ENCODE data around the gene C19orf47. TPM values are rescaled to one million over a fixed set of nuclear protein-coding genes. Genes with fewer than 3 reads are reported as not detected.

The C19orf47 gene
- total RNA-seq, 1 donor from 2014 or later, result 18.6 TPM

DNA sequence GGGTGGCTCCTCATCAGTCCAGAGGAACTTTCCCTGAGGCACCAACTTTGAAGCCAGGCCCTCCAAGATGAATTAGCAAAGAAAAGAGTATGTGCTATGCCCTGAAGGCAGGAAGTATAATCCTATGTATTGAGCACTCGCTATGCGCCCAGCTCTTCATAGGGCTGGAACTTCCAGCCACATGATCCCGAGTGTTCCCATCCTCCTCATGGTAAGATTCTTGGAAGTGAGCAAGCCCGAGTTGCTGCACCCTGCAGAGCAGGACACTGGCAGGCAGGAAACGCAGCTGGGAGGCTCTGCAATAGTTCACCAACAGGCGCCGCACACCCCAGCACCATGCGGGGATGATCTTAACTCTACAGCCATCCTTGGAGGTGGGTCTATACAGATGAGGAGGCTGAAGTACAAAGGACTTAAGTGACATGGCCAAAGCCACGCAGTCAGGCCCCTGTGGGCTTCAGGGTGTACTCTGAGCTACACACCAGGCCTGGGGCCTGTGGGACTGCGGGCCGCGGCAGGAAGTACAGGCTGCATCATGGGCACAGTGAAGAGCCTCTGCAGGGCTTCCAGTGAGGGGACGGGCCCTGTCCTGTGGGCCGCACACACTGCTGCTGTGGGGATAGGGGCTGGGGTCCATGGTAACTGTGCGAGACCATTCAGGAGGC, 25.1 kb downstream of the C19orf47 start:
- DNase-seq (ENCODE audit: extremely low spot score, unreplicated experiment), result no peak
- Mint-ChIP-seq H3K4me3 (no peak overlapping the region), H3K27ac (peak overlapping the region; percentile 34), H3K27me3 (no peaks in the 10 kb centered on the region), H3K4me1 (ENCODE audit: unreplicated experiment) (peaks cover 3% of the 10 kb centered on the region), H3K36me3 (peaks cover 27% of the 10 kb centered on the region), H3K9me3 (no peaks in the 10 kb centered on the region)
- no peak for TF ChIP-seq CTCF (conservative IDR thresholded peaks at IDR 0.05)

- peaks cover 27% of the 10 kb centered on the region for H3K36me3 Mint-ChIP-seq
- H3K27me3 Mint-ChIP-seq, result no peaks in the 10 kb centered on the region
- H3K4me3 Mint-ChIP-seq, result no peak overlapping the region
- no peak overlapping the region for H3K27ac Mint-ChIP-seq
- DNase-seq (ENCODE audit: extremely low spot score, unreplicated experiment), result no peak
- no peak for TF ChIP-seq CTCF (conservative IDR thresholded peaks at IDR 0.05)
- no peaks in the 10 kb centered on the region for H3K9me3 Mint-ChIP-seq
- peaks cover 3% of the 10 kb centered on the region for H3K4me1 Mint-ChIP-seq (ENCODE audit: unreplicated experiment)
These were observed 26.0 kb downstream of the C19orf47 start for GRCh38 chr19:40322271-40322610.

- peaks cover 3% of the 10 kb centered on the region for H3K4me1 Mint-ChIP-seq (ENCODE audit: unreplicated experiment)
- H3K27ac Mint-ChIP-seq, result no peak overlapping the region
- TF ChIP-seq CTCF (conservative IDR thresholded peaks at IDR 0.05), result no peak
These were observed 26.5 kb downstream of the C19orf47 start for GRCh38 chr19:40321566-40322270.

GRCh38 chr19:40321076-40321475, 27.1 kb downstream of the C19orf47 start:
- H3K4me3 Mint-ChIP-seq, result no peak overlapping the region
- no peak for TF ChIP-seq CTCF (conservative IDR thresholded peaks at IDR 0.05)
- no peak overlapping the region for H3K27ac Mint-ChIP-seq
- H3K9me3 Mint-ChIP-seq, result no peaks in the 10 kb centered on the region
- DNase-seq (ENCODE audit: extremely low spot score, unreplicated experiment), result no peak
- peaks cover 32% of the 10 kb centered on the region for H3K36me3 Mint-ChIP-seq
- H3K4me1 Mint-ChIP-seq (ENCODE audit: unreplicated experiment), result peaks cover 3% of the 10 kb centered on the region
- H3K27me3 Mint-ChIP-seq, result no peaks in the 10 kb centered on the region

More at GRCh38 chr19:40321566-40322270, 26.5 kb downstream of the C19orf47 start:
- peaks cover 28% of the 10 kb centered on the region for H3K36me3 Mint-ChIP-seq
- no peaks in the 10 kb centered on the region for H3K27me3 Mint-ChIP-seq
- no peak overlapping the region for H3K4me3 Mint-ChIP-seq
- no peak for DNase-seq (ENCODE audit: extremely low spot score, unreplicated experiment)
- H3K9me3 Mint-ChIP-seq, result no peaks in the 10 kb centered on the region

DNA sequence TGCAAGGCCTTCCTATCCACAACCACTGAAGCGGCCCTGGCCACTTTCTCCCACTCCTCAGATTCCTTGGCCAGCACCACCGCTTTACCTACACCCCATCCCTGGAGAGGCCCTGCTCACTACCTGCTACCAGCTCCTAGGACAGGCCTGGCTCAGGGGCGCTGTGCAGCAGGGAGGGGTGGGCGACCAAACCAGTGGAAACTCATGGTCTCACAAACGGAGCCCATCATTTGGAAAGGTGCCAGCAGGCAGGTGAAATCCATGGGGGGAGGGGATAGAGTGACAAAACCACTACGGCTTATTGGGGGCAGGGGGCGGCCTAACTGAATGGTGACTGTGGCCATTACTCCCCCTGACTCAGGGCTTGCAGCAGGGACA, 27.6 kb downstream of the C19orf47 start:
- Mint-ChIP-seq H3K4me1 (ENCODE audit: unreplicated experiment) (peaks cover 3% of the 10 kb centered on the region), H3K4me3 (no peak overlapping the region), H3K27ac (no peak overlapping the region), H3K36me3 (peaks cover 28% of the 10 kb centered on the region), H3K9me3 (no peaks in the 10 kb centered on the region), H3K27me3 (no peaks in the 10 kb centered on the region)
- TF ChIP-seq CTCF (conservative IDR thresholded peaks at IDR 0.05), result no peak
- DNase-seq (ENCODE audit: extremely low spot score, unreplicated experiment), result no peak
